Left colon (tissue), 2 donors: ENCODE measurements around the gene CMTM6. TPM values are rescaled to one million over a fixed set of nuclear protein-coding genes. Genes with fewer than 3 reads are reported as not detected.
"Not testable (repeated sequence)": the region's sequence is repeated elsewhere in the genome, so short reads cannot be mapped to it uniquely, and the experiment has no call there.

Source experiments
- ATAC-seq: fragments of 200-7000 bp; cut with Tn5 transposase; one replicate; pipeline ENCODE4 v1.9.1; 2020; ENCODE audit warnings: mild to moderate bottlenecking, moderate library complexity
- DNase-seq, 2 donors: peaks; one replicate each; pipeline ENCODE4 v3.0.0-alpha.2; 2020
- intact Hi-C, 2 donors: fragments of 100-400 bp; cut with DNase I in 1 of 2; cut with micrococcal nuclease in 1 of 2; formaldehyde crosslinking; loops; one replicate each; pipeline versions ENCODE4 v1.11.2 to v1.14.0; 2022; cut with DNase I, micrococcal nuclease
- long read RNA-seq: library from polyadenylated mRNA; unstranded; transcript quantifications from one replicate; pipeline ENCODE4 v2.0.0, GENCODE V29; 2021
- total RNA-seq, 2 donors: library from RNA; stranded (reverse); fragmentation: NEBNext Ultra II Directional; extraction: Animal tissue kit (Norgen Biotek cat#: 25700); gene quantifications; one replicate each; pipeline ENCODE4 v1.2.1, GENCODE V29; 2021
- donor health status: DM: no; HTN: no; CAD: no.
- donor health status: DM: yes; HTN: yes; CAD: no.

CMTM6 gene
- 10 to 100 TPM; 61.3 to 66.7 TPM for total RNA-seq
- long read RNA-seq, transcript CMTM6-201 (4 exons, 3,863 nt), result major isoform, 243 of 296 reads
- long read RNA-seq, partial matches to known transcripts, result 1 of 296 reads
- long read RNA-seq, other reads (novel, unspliced or antisense), result 52 of 296 reads

- ATAC-seq, result peak; percentile 95
- peak; percentile 82 to 89 for DNase-seq
- intact Hi-C loops, result no loop called here
These were observed at the start of gene CMTM6 for GRCh38 chr3:32502118-32502945. Gene CMTM6 (minus strand): TSS chr3:32502852. CDS start chr3:32502745, 107 bp downstream.

GRCh38 chr3:32552013-32552412 is 49.4 kb upstream of the CMTM6 start:
- ATAC-seq (no peak), DNase-seq (no peak)
- intact Hi-C loops, result no loop called here

- ATAC-seq (no peak), DNase-seq (no peak)
- intact Hi-C loops, result no loop called here
These were observed 48.8 kb upstream of the CMTM6 start for GRCh38 chr3:32551496-32551895.

- ATAC-seq (no peak), DNase-seq (no peak)
- intact Hi-C loops, result no loop called here
These were observed 48.4 kb upstream of the CMTM6 start for GRCh38 chr3:32551087-32551486.

- DNase-seq (no peak), ATAC-seq (no peak)
- intact Hi-C loops, result no loop called here
These were observed 42.7 kb upstream of the CMTM6 start for GRCh38 chr3:32545305-32545704.

GRCh38 chr3:32544894-32545293 is 42.2 kb upstream of the CMTM6 start:
- DNase-seq, result no peak
- no peak for ATAC-seq
- intact Hi-C loops, result no loop called here

- DNase-seq (no peak), ATAC-seq (no peak)
- intact Hi-C loops, result no loop called here
These were observed 40.2 kb upstream of the CMTM6 start for GRCh38 chr3:32542807-32543206.

- intact Hi-C loops, result no loop called here
- ATAC-seq (no peak), DNase-seq (no peak)
These were observed 38.2 kb upstream of the CMTM6 start for GRCh38 chr3:32540899-32541298.

- intact Hi-C loops, result no loop called here
These were observed 29.8 kb upstream of the CMTM6 start for GRCh38 chr3:32532434-32532833.

GRCh38 chr3:32531010-32531647 is 28.5 kb upstream of the CMTM6 start:
- DNase-seq (no peak), ATAC-seq (no peak)
- intact Hi-C loops, result no loop called here

More at GRCh38 chr3:32532434-32532833, 29.8 kb upstream of the CMTM6 start:
- ATAC-seq (no peak), DNase-seq (no peak)

- intact Hi-C loops, result no loop called here
- ATAC-seq, result no peak
These were observed 23.1 kb upstream of the CMTM6 start for GRCh38 chr3:32525720-32526119.

GRCh38 chr3:32522682-32523081 is 20.0 kb upstream of the CMTM6 start:
- intact Hi-C loops, result no loop called here
- ATAC-seq, result no peak
- no peak for DNase-seq

More at GRCh38 chr3:32525720-32526119, 23.1 kb upstream of the CMTM6 start:
- no peak for DNase-seq

GRCh38 chr3:32518921-32519320 is 16.3 kb upstream of the CMTM6 start:
- DNase-seq, ATAC-seq, intact Hi-C loops: not testable (repeated sequence)

GRCh38 chr3:32516751-32517150 is 14.1 kb upstream of the CMTM6 start:
- ATAC-seq, intact Hi-C loops, DNase-seq: not testable (repeated sequence)

- DNase-seq, result no peak
- ATAC-seq, result no peak
- intact Hi-C loops, result loop anchor here in 1 of 2 donors (5.0 kb wide), 1 partner anchor 156 kb away; no protein-coding TSS in a partner anchor
These were observed 8.4 kb upstream of the CMTM6 start for GRCh38 chr3:32511005-32511404.

GRCh38 chr3:32510075-32510724 is 7.5 kb upstream of the CMTM6 start:
- intact Hi-C loops, result loop anchor here in 1 of 2 donors (5.0 kb wide), 1 partner anchor 157 kb away; no protein-coding TSS in a partner anchor

GRCh38 chr3:32508711-32509110 is 6.1 kb upstream of the CMTM6 start:
- intact Hi-C loops, result no loop called here
- peak; percentile 87 for ATAC-seq
- peak; percentile 29 to 38 for DNase-seq

More at GRCh38 chr3:32510075-32510724, 7.5 kb upstream of the CMTM6 start:
- ATAC-seq, result peak; percentile 86
- DNase-seq, result peak; percentile 49 to 66

GRCh38 chr3:32506466-32506865 is 3.8 kb upstream of the CMTM6 start:
- ATAC-seq (no peak), DNase-seq (no peak)
- intact Hi-C loops, result no loop called here

GRCh38 chr3:32502946-32503286 is 264 bp upstream of the CMTM6 start:
- intact Hi-C loops, result no loop called here
- ATAC-seq (no peak), DNase-seq (no peak)
